ENCODE measurements around the gene FAM234B. TPM values are rescaled to one million over a fixed set of nuclear protein-coding genes. Genes with fewer than 3 reads are reported as not detected.

The FAM234B gene
- total and polyA plus RNA-seq, 8 donors = 1.1 to 4.6 (median 3.7) TPM

GRCh38 chr12:13117029-13117428 is 72.8 kb downstream of the FAM234B start:
- TF ChIP-seq CTCF (IDR thresholded peaks at IDR 0.05) = no peak
- no peak overlapping the region for H3K27ac ChIP-seq
- WGBS, 2 donors = 72 to 73% methylated on average over 6 of the region's 6 CpGs
- H3K4me3 ChIP-seq = no peak overlapping the region
- FAIRE-seq (no peak), DNase-seq (no peak), ATAC-seq (no peak)
- no peaks in the 10 kb centered on the region for H3K9me3 ChIP-seq
- H3K36me3 ChIP-seq = no peaks in the 10 kb centered on the region
- intact Hi-C loops (cut with DNase I) = loop anchor here in 1 of 3 donors (10.0 kb wide), 1 partner anchor 88 kb away; no protein-coding TSS in a partner anchor
- no peaks in the 10 kb centered on the region for H3K27me3 ChIP-seq
- H3K4me1 ChIP-seq = no peaks in the 10 kb centered on the region

GRCh38 chr12:13119826-13120225 is 75.6 kb downstream of the FAM234B start:
- DNase-seq = no peak
- Histone ChIP-seq H3K27me3 (no peaks in the 10 kb centered on the region), H3K36me3 (no peaks in the 10 kb centered on the region), H3K4me1 (no peaks in the 10 kb centered on the region), H3K4me3 (no peak overlapping the region), H3K27ac (no peak overlapping the region), H3K9me3 (no peaks in the 10 kb centered on the region)
- FAIRE-seq = no peak
- no peak for ATAC-seq
- WGBS, 2 donors = 91 to 92% methylated on average over 2 of the region's 2 CpGs
- no peak for TF ChIP-seq CTCF (IDR thresholded peaks at IDR 0.05)
- intact Hi-C loops (cut with DNase I) = loop anchor here in 1 of 3 donors (10.0 kb wide), 1 partner anchor 85 kb away; no protein-coding TSS in a partner anchor

- Histone ChIP-seq H3K27ac (no peak overlapping the region), H3K36me3 (no peaks in the 10 kb centered on the region), H3K4me1 (no peaks in the 10 kb centered on the region), H3K4me3 (no peak overlapping the region), H3K9me3 (no peaks in the 10 kb centered on the region), H3K27me3 (no peaks in the 10 kb centered on the region)
- intact Hi-C loops (cut with DNase I) = no loop called here
- no peak for ATAC-seq
- 70% methylated on average over 3 of the region's 3 CpGs for WGBS, 2 donors
- TF ChIP-seq CTCF (IDR thresholded peaks at IDR 0.05) = no peak
- no peak for FAIRE-seq
- DNase-seq = no peak
These were observed 76.2 kb downstream of the FAM234B start for GRCh38 chr12:13120413-13120812.

- Histone ChIP-seq H3K36me3 (no peaks in the 10 kb centered on the region), H3K4me3 (no peak overlapping the region), H3K27me3 (no peaks in the 10 kb centered on the region), H3K9me3 (no peaks in the 10 kb centered on the region), H3K27ac (no peak overlapping the region), H3K4me1 (no peaks in the 10 kb centered on the region)
- TF ChIP-seq CTCF (IDR thresholded peaks at IDR 0.05) = no peak
- FAIRE-seq (no peak), ATAC-seq (no peak), DNase-seq (no peak)
- WGBS, 2 donors = 80 to 87% methylated on average over 5 of the region's 5 CpGs
- intact Hi-C loops (cut with DNase I) = no loop called here
These were observed 77.4 kb downstream of the FAM234B start for GRCh38 chr12:13121568-13121967.

GRCh38 chr12:13124656-13125505 is 80.7 kb downstream of the FAM234B start:
- no peak overlapping the region for H3K27ac ChIP-seq
- FAIRE-seq = no peak
- H3K4me1 ChIP-seq = no peaks in the 10 kb centered on the region
- no peaks in the 10 kb centered on the region for H3K36me3 ChIP-seq
- H3K9me3 ChIP-seq = no peaks in the 10 kb centered on the region
- no peak for DNase-seq
- intact Hi-C loops (cut with DNase I) = no loop called here
- H3K27me3 ChIP-seq = no peaks in the 10 kb centered on the region
- no peak for TF ChIP-seq CTCF (IDR thresholded peaks at IDR 0.05)
- WGBS, 2 donors = 69 to 82% methylated on average over 8 of the region's 8 CpGs
- no peak overlapping the region for H3K4me3 ChIP-seq
- no peak for ATAC-seq

Measured in pancreas (tissue), 10 donors.